Measurements from ENCODE around the gene ZNF14. TPM values are rescaled to one million over a fixed set of nuclear protein-coding genes. Genes with fewer than 3 reads are reported as not detected.
"Not testable (repeated sequence)": the region's sequence is repeated elsewhere in the genome, so short reads cannot be mapped to it uniquely, and the experiment has no call there.

The ZNF14 gene
- total RNA-seq, 1 experiment from 2014 or later, result 7.4 TPM

- no peak for DNase-seq (ENCODE audit: low spot score)
Measured at GRCh38 chr19:19746286-19747213, 13.6 kb upstream of the ZNF14 start.

- DNase-seq (ENCODE audit: low spot score), result no peak
Measured at GRCh38 chr19:19745496-19746285, 12.8 kb upstream of the ZNF14 start.

GRCh38 chr19:19744641-19745040 is 11.7 kb upstream of the ZNF14 start:
- DNase-seq (ENCODE audit: low spot score), result no peak

- DNase-seq (ENCODE audit: low spot score), result not testable (repeated sequence)
Measured at GRCh38 chr19:19743921-19744320, 11.0 kb upstream of the ZNF14 start.

GRCh38 chr19:19743176-19743575 is 10.3 kb upstream of the ZNF14 start:
- DNase-seq (ENCODE audit: low spot score), result no peak

- no peak for DNase-seq (ENCODE audit: low spot score)
Measured at GRCh38 chr19:19742773-19743172, 9.9 kb upstream of the ZNF14 start.

- no peak for DNase-seq (ENCODE audit: low spot score)
Measured at GRCh38 chr19:19741184-19741583, 8.3 kb upstream of the ZNF14 start.

GRCh38 chr19:19740755-19741154 is 7.8 kb upstream of the ZNF14 start:
- DNase-seq (ENCODE audit: low spot score), result no peak

- DNase-seq (ENCODE audit: low spot score), result no peak
Measured at GRCh38 chr19:19738564-19738963, 5.7 kb upstream of the ZNF14 start.

- no peak for DNase-seq (ENCODE audit: low spot score)
Measured at GRCh38 chr19:19737559-19738332, 4.8 kb upstream of the ZNF14 start.

- no peak for DNase-seq (ENCODE audit: low spot score)
Measured at GRCh38 chr19:19721896-19722295, 11.0 kb downstream of the ZNF14 start.

- no peak for DNase-seq (ENCODE audit: low spot score)
Measured at GRCh38 chr19:19719798-19720197, 13.1 kb downstream of the ZNF14 start.

GRCh38 chr19:19711934-19712828 is 20.7 kb downstream of the ZNF14 start:
- DNase-seq (ENCODE audit: low spot score), result no peak

GRCh38 chr19:19711306-19711933 is 21.5 kb downstream of the ZNF14 start:
- no peak for DNase-seq (ENCODE audit: low spot score)

- DNase-seq (ENCODE audit: low spot score), result no peak
Measured at GRCh38 chr19:19710506-19710905, 22.4 kb downstream of the ZNF14 start.

GRCh38 chr19:19704836-19705235 is 28.1 kb downstream of the ZNF14 start:
- DNase-seq (ENCODE audit: low spot score), result no peak

- not testable (repeated sequence) for DNase-seq (ENCODE audit: low spot score)
Measured at GRCh38 chr19:19700493-19700892, 32.4 kb downstream of the ZNF14 start.

- no peak for DNase-seq (ENCODE audit: low spot score)
Measured at GRCh38 chr19:19697589-19697988, 35.3 kb downstream of the ZNF14 start.

GRCh38 chr19:19696386-19696785 is 36.5 kb downstream of the ZNF14 start:
- no peak for DNase-seq (ENCODE audit: low spot score)

- no peak for DNase-seq (ENCODE audit: low spot score)
Measured at GRCh38 chr19:19691683-19692082, 41.2 kb downstream of the ZNF14 start.

Data from A172 (cell line).